ENCODE data around the gene ZNF576.
"Not testable (repeated sequence)": the region's sequence is repeated elsewhere in the genome, so short reads cannot be mapped to it uniquely, and the experiment has no call there.

ZNF576 gene

GRCh38 chr19:43628646-43629326, 32.4 kb downstream of the ZNF576 start:
- DNase-seq, result no peak

GRCh38 chr19:43631491-43631890, 35.1 kb downstream of the ZNF576 start:
- no peak for DNase-seq

GRCh38 chr19:43633520-43633919, 37.1 kb downstream of the ZNF576 start:
- DNase-seq, result no peak

GRCh38 chr19:43634068-43634467, 37.7 kb downstream of the ZNF576 start:
- no peak for DNase-seq

GRCh38 chr19:43634506-43634871, 38.1 kb downstream of the ZNF576 start:
- DNase-seq, result no peak

GRCh38 chr19:43634872-43635560, 38.6 kb downstream of the ZNF576 start:
- no peak for DNase-seq

- not testable (repeated sequence) for DNase-seq
Observed at GRCh38 chr19:43635561-43635940, 39.2 kb downstream of the ZNF576 start.

GRCh38 chr19:43636121-43636683, 39.8 kb downstream of the ZNF576 start:
- DNase-seq, result no peak

GRCh38 chr19:43638214-43638994, 42.0 kb downstream of the ZNF576 start:
- DNase-seq, result no peak

- no peak for DNase-seq
Observed at GRCh38 chr19:43638995-43639518, 42.7 kb downstream of the ZNF576 start.

- peak; percentile 60 for DNase-seq
Observed at GRCh38 chr19:43639519-43640423, 43.4 kb downstream of the ZNF576 start, which contains the start of gene CADM4. TSS of gene CADM4 (minus strand) at chr19:43639850. CDS start at chr19:43639790, 60 bp downstream.

- DNase-seq, result no peak
Observed at GRCh38 chr19:43640424-43640757, 44.0 kb downstream of the ZNF576 start.

GRCh38 chr19:43641333-43641732, 44.9 kb downstream of the ZNF576 start:
- DNase-seq, result no peak

GRCh38 chr19:43642531-43642930, 46.1 kb downstream of the ZNF576 start:
- DNase-seq, result no peak

- DNase-seq, result no peak
Observed at GRCh38 chr19:43643326-43643725, 46.9 kb downstream of the ZNF576 start.

- DNase-seq, result no peak
Observed at GRCh38 chr19:43644181-43644580, 47.8 kb downstream of the ZNF576 start.

GRCh38 chr19:43648633-43649032, 52.2 kb downstream of the ZNF576 start:
- DNase-seq, result no peak

- no peak for DNase-seq
Observed at GRCh38 chr19:43649514-43649913, 53.1 kb downstream of the ZNF576 start.

GRCh38 chr19:43650276-43650675, 53.9 kb downstream of the ZNF576 start:
- not testable (repeated sequence) for DNase-seq
